Occipital lobe (tissue), 3 donors: ENCODE results near the gene TRIM77. TPM values are rescaled to one million over a fixed set of nuclear protein-coding genes. Genes with fewer than 3 reads are reported as not detected.
"Not testable (repeated sequence)": the region's sequence is repeated elsewhere in the genome, so short reads cannot be mapped to it uniquely, and the experiment has no call there.

Experiments used
- DNase-seq: peaks from one replicate; lab custom pipeline; 2025; lab: John Stamatoyannopoulos, UW
- small RNA-seq: library from RNA; depleted of rRNA; stranded (forward); fragments of <200 nt; gene quantifications from one replicate; pipeline ENCODE3, GENCODE V24; 2014
- total RNA-seq: library from RNA; depleted of rRNA; stranded (reverse); fragments of >200 nt; gene quantifications from one replicate; pipeline ENCODE4 v1.2.3, GENCODE V29; 2014

The TRIM77 gene
- not detected for total RNA-seq

DNA sequence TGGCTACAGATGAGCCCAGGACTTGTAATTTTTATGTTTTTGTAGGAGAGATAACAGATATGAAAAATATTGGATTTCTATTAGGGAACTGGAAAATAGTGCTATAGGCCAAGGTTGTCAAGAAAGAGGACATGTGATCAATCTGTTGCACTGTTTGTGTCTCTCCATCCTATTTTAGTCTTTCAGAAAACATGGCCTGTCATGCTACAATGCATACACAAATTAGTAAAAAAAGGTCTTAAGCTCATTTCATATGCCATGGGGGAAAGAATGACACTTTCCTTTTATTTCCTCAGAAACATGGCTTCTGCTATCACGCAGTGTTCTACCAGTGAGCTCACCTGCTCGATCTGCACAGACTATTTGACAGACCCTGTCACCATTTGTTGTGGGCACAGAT, at the start of gene TRIM77:
TRIM77 (plus strand) TSS at position 301 of the 400 bp plus-strand sequence; CDS start at position 301, 0 bp downstream.
- DNase-seq, result not testable (repeated sequence)

GRCh38 chr11:89667001-89667400, 43.1 kb upstream of the TRIM77 start:
- no peak for DNase-seq

DNA sequence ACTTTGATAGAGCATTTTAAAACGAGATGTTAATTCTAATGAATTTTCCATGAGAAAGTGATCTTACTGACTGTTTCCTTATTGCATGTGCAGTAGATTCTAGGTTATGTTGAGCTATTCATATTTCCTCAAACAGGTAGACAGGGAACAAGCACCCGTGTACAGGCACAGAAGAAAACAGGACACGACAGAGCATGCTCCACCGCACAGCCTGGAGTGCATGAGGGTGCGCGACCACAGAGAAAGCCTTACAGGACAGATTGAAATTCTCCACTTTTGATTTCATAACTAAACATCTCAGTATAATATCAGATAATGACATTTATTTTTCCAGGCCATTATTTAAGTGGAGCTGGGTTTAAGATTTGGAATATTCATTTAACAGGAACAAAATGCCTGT, 41.9 kb upstream of the TRIM77 start:
- not testable (repeated sequence) for DNase-seq

DNA sequence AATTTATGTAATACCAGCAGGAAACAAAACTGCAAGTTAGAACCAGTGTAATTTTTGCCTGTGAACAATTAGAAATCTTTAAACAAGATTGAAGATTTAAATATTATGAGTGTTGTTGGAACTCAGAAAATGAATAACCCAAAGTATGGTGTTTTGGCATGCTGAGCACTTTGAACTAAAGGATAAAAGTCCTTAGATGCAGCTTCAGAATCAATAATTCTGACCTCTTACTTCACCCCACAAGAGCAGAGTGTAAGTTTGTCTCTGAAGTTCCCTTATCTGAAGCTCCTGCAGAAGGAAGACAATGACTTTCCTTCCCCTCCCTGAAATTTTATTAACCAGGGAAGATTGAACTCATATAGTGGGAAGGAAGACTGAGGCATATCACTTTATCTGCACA, 40.5 kb upstream of the TRIM77 start:
- not testable (repeated sequence) for DNase-seq

- not testable (repeated sequence) for DNase-seq
Measured at GRCh38 chr11:89669993-89670669, 40.0 kb upstream of the TRIM77 start.

GRCh38 chr11:89672547-89672946, 37.6 kb upstream of the TRIM77 start:
- not testable (repeated sequence) for DNase-seq

- not testable (repeated sequence) for DNase-seq
Measured at GRCh38 chr11:89673380-89673779, 36.7 kb upstream of the TRIM77 start.

DNA sequence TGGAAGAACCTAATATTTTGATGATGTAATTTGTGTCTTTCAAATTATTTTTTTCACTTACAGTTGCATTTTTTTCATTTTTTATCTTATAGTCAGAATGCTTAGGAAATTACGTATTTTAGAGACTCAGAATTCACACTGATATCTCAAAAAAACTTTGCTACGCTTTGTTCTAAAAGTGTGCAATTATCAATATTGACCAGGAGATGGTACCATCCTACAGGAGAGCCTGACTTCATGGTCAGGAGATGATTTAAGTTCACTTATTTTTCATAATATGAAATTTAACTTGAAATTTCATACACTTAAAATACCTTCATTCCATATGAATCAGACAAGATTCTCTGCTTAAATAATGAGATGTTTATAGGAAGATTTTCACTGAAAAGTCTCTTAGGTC, 34.7 kb upstream of the TRIM77 start:
- DNase-seq, result not testable (repeated sequence)

DNA sequence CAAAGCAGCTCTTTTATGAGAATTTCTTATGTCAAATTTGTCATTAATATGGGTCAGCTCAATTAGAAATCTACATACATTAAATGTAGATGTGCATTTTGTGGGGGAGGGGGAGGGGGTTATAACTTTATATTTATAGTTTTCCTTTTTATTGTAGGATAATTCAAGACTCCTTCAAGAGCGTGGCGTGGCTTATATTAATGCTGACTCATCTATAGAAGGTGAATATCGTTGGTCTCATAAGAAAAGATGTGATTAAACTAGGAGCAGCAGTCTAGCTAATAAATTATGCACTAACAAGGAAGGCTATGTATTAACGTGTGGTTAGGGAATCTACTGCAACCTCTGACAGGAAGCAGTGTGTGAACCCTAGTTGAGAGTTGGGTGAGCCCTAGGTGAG, 34.2 kb upstream of the TRIM77 start:
- not testable (repeated sequence) for DNase-seq

GRCh38 chr11:89707080-89707479, 3.0 kb upstream of the TRIM77 start:
- not testable (repeated sequence) for DNase-seq

GRCh38 chr11:89724866-89725498, 14.9 kb downstream of the TRIM77 start:
- not testable (repeated sequence) for DNase-seq

DNA sequence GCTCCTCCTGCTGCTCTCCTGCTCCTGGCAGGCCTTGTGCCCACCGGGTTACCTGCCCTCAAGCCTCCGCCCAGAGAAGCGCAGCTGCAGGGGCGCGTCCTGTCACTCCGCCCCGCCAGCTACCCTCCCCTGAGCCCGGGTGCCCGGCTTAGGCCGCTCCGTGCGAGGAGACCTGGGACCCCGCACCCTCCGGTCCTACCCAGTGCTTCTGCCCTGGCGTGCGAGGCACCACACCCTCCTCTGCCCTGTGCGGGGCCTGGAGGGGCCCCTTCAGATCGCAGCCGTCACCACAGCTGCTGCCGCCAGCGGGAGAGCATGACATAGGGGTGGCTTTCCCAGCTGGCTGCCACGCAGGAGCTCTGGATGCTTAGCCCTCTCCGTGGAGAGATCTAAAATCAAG, 20.1 kb downstream of the TRIM77 start:
- not testable (repeated sequence) for DNase-seq

GRCh38 chr11:89736566-89736965, 26.5 kb downstream of the TRIM77 start:
- no peak for DNase-seq

- no peak for DNase-seq
Measured at GRCh38 chr11:89737116-89737515, 27.0 kb downstream of the TRIM77 start.

- DNase-seq, result not testable (repeated sequence)
Measured at GRCh38 chr11:89741406-89741805, 31.3 kb downstream of the TRIM77 start.

DNA sequence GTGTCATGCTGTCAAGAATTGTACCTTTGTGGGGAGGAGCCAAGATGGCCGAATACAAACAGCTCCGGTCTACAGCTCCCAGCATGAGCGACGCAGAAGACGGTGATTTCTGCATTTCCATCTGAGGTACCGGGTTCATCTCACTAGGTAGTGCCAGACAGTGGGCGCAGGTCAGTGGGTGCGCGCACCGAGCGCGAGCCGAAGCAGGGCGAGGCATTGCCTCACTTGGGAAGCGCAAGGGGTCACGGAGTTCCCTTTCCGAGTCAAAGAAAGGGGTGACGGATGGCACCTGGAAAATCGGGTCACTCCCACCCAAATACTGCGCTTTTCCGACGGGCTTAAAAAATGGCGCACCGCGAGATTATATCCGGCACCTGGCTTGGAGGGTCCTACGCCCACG, 34.1 kb downstream of the TRIM77 start:
- DNase-seq, result not testable (repeated sequence)

- DNase-seq, result not testable (repeated sequence)
Measured at GRCh38 chr11:89750822-89751221, 40.7 kb downstream of the TRIM77 start.

Small RNA genes within 50 kb of the gene (small RNA-seq; reads per million reads assigned to genes)
- gene AP003122.3, result not detected

Other genes starting within 250 kb of the TRIM77 start
- 8.4 TPM for gene NOX4, start 218.9 kb upstream of the TRIM77 start, total RNA-seq
- gene TRIM49, start 98.3 kb downstream of the TRIM77 start, total RNA-seq, result not detected
- not detected for gene TRIM64B, start 168.2 kb downstream of the TRIM77 start, total RNA-seq
- not detected for gene TRIM49D1, start 211.9 kb downstream of the TRIM77 start, total RNA-seq
- not detected for gene TRIM49D2, start 213.8 kb downstream of the TRIM77 start, total RNA-seq